Activated B cell treated with CpG ODN at 0.5 μM for 24 hours (primary cell): ENCODE measurements around the gene CD22. TPM values are rescaled to one million over a fixed set of nuclear protein-coding genes. Genes with fewer than 3 reads are reported as not detected.
A peak's percentile ranks its signal among the peaks of the same experiment; 100 is the strongest.

Source experiments
- ATAC-seq: fragments of 200-7000 bp; cut with Tn5 transposase; one replicate; pipeline ENCODE4 v1.10.0; 2021; ENCODE audit warnings: low read depth, mild to moderate bottlenecking, moderate library complexity
- CTCF ChIA-PET: fragments of 350-600 bp; sonication (Branson Sonifier 250); formaldehyde crosslinking; loops from one replicate; lab custom pipeline; 2021; ENCODE audit warnings: antibody characterized with exemption; lab: Charles Lee
- POLR2A ChIA-PET: fragments of 350-600 bp; sonication (Branson Sonifier 250); formaldehyde crosslinking; loops from one replicate; lab custom pipeline; 2021; ENCODE audit warnings: antibody characterized with exemption; lab: Charles Lee
- DNase-seq: peaks from one replicate; pipeline ENCODE4 v3.0.0; 2022
- H3K27ac Mint-ChIP-seq: one replicate; pipeline ENCODE4 v1.8.0; 2020; ENCODE audit warnings: mixed read lengths
- H3K27me3 Mint-ChIP-seq: one replicate; pipeline ENCODE4 v1.8.0; 2021; ENCODE audit warnings: mixed read lengths
- H3K36me3 Mint-ChIP-seq: one replicate; pipeline ENCODE4 v1.8.0; 2021; ENCODE audit warnings: low read depth, mixed read lengths
- H3K4me1 Mint-ChIP-seq: one replicate; pipeline ENCODE4 v1.8.0; 2021; ENCODE audit warnings: mixed read lengths
- H3K4me3 Mint-ChIP-seq: one replicate; pipeline ENCODE4 v1.8.0; 2020; ENCODE audit warnings: mild to moderate bottlenecking, mixed read lengths
- H3K9me3 Mint-ChIP-seq: one replicate; pipeline ENCODE4 v1.8.0; 2020; ENCODE audit warnings: mixed read lengths
- CTCF ChIP-seq: fragments of 200-600 bp; IDR thresholded peaks from one replicate; pipeline ENCODE4 v1.8.0; 2022; ENCODE audit warnings: antibody characterized with exemption, mild to moderate bottlenecking
- intact Hi-C: fragments of 100-400 bp; cut with micrococcal nuclease; formaldehyde crosslinking; loops from one replicate; pipeline ENCODE4 v1.15.1; 2024
- total RNA-seq: library from RNA; stranded (reverse); gene quantifications from 2 replicates; pipeline ENCODE4 v1.2.3, GENCODE V29; 2022

CD22 gene
- total RNA-seq, 1 donor from 2014 or later = 1,096 TPM

GRCh38 chr19:35317464-35318043 lies 11.4 kb upstream of the CD22 start:
- ChIA-PET CTCF (interaction anchor here (1.8 kb wide), 1 partner anchor 178 kb away, joined by 4 read pairs; no protein-coding TSS in a partner anchor), POLR2A (interaction anchor here (0.9 to 11.0 kb wide), 5 partner anchors 11 to 145 kb away, joined by 3 to 304 read pairs (median 26); partner anchors contain the start of genes CD22, FFAR1 and HAMP)
- DNase-seq = no peak
- H3K4me1 Mint-ChIP-seq = peaks cover 88% of the 10 kb centered on the region
- H3K27me3 Mint-ChIP-seq = no peaks in the 10 kb centered on the region
- peak overlapping the region; percentile 96 for H3K27ac Mint-ChIP-seq
- ATAC-seq = no peak
- H3K4me3 Mint-ChIP-seq = no peak overlapping the region
- intact Hi-C loops = no loop called here
- TF ChIP-seq CTCF = no peak
- no peaks in the 10 kb centered on the region for H3K36me3 Mint-ChIP-seq
- H3K9me3 Mint-ChIP-seq = peaks cover 2% of the 10 kb centered on the region

- Mint-ChIP-seq H3K4me3 (peak overlapping the region; percentile 71), H3K36me3 (no peaks in the 10 kb centered on the region), H3K9me3 (peaks cover 2% of the 10 kb centered on the region), H3K4me1 (peaks cover 88% of the 10 kb centered on the region), H3K27me3 (no peaks in the 10 kb centered on the region), H3K27ac (peak overlapping the region; percentile 96)
- no peak for TF ChIP-seq CTCF
- DNase-seq (no peak), ATAC-seq (peak; percentile 26)
- intact Hi-C loops = loop anchor here (1.0 kb wide), 1 partner anchor 28 kb away; the partner anchor contains the start of gene FFAR1
- POLR2A ChIA-PET = interaction anchor here (0.7 to 11.0 kb wide), 10 partner anchors 10 to 144 kb away, joined by 3 to 304 read pairs (median 6); partner anchors contain the start of genes CD22, FFAR1 and HAMP
- CTCF ChIA-PET = interaction anchor here (0.6 to 2.5 kb wide), 4 partner anchors 12 to 1969 kb away, joined by 3 to 10 read pairs (median 4); no protein-coding TSS in a partner anchor
Observed at GRCh38 chr19:35318679-35319448, 10.1 kb upstream of the CD22 start.

- no peaks in the 10 kb centered on the region for H3K36me3 Mint-ChIP-seq
- DNase-seq (no peak), ATAC-seq (peak; percentile 47)
- CTCF ChIA-PET = interaction anchor here (0.6 to 2.5 kb wide), 4 partner anchors 11 to 33 kb away, joined by 3 to 10 read pairs (median 4); partner anchors contain the start of gene FFAR1
- H3K27me3 Mint-ChIP-seq = no peaks in the 10 kb centered on the region
- peak overlapping the region; percentile 60 for H3K4me3 Mint-ChIP-seq
- intact Hi-C loops = loop anchor here (1.0 to 10.0 kb wide), 3 partner anchors 10 to 395 kb away; partner anchors contain the start of gene KMT2B
- peaks cover 2% of the 10 kb centered on the region for H3K9me3 Mint-ChIP-seq
- H3K27ac Mint-ChIP-seq = peak overlapping the region; percentile 96
- H3K4me1 Mint-ChIP-seq = peaks cover 90% of the 10 kb centered on the region
- no peak for TF ChIP-seq CTCF
- POLR2A ChIA-PET = interaction anchor here (0.5 to 11.0 kb wide), 15 partner anchors 11 to 392 kb away, joined by 3 to 304 read pairs (median 7); partner anchors contain the start of genes CD22, FFAR1 and HAMP
Observed at GRCh38 chr19:35320065-35320713, 8.8 kb upstream of the CD22 start.

- peak overlapping the region; percentile 96 for H3K27ac Mint-ChIP-seq
- ChIA-PET POLR2A (interaction anchor here (1.0 to 11.0 kb wide), 6 partner anchors 10 to 53 kb away, joined by 3 to 304 read pairs (median 16); partner anchors contain the start of genes CD22, FFAR1 and HAMP), CTCF (no interaction called here)
- intact Hi-C loops = loop anchor here (2.0 to 10.0 kb wide), 2 partner anchors 106 to 394 kb away; partner anchors contain the start of gene KMT2B
- H3K27me3 Mint-ChIP-seq = no peaks in the 10 kb centered on the region
- no peak for TF ChIP-seq CTCF
- H3K9me3 Mint-ChIP-seq = peaks cover 2% of the 10 kb centered on the region
- no peaks in the 10 kb centered on the region for H3K36me3 Mint-ChIP-seq
- no peak for DNase-seq
- ATAC-seq = no peak
- no peak overlapping the region for H3K4me3 Mint-ChIP-seq
- peaks cover 91% of the 10 kb centered on the region for H3K4me1 Mint-ChIP-seq
Observed at GRCh38 chr19:35321291-35321690, 7.7 kb upstream of the CD22 start.
